HL-60 (cell line): ENCODE results near the gene MGAT5.

Source experiments
- DNase-seq, 2 experiments: peaks; one replicate each; pipeline ENCODE4 v3.0.0-alpha.2; 2010 to 2020; ENCODE audit warnings: low read depth in 1 of 2, low spot score in 1 of 2
- H3K27ac ChIP-seq: fragments of 250-450 bp; sonication (Bioruptor Pico); replicated peaks from 2 replicates; pipeline ENCODE4 v1.5.1; 2020; ENCODE audit warnings: mild to moderate bottlenecking, moderate library complexity
- H3K27me3 ChIP-seq: fragments of 250-450 bp; sonication (Bioruptor Pico); 2 replicates; pipeline ENCODE4 v1.5.1; 2021; ENCODE audit warnings: mild to moderate bottlenecking, moderate library complexity; ENCODE audit not compliant: insufficient read depth, poor library complexity, severe bottlenecking
- H3K4me3 ChIP-seq: replicated peaks from 2 replicates; pipeline ENCODE4 v1.5.1; 2011; ENCODE audit warnings: mild to moderate bottlenecking, control low read depth, low read length; ENCODE audit not compliant: insufficient read depth
- CTCF ChIP-seq: IDR thresholded peaks from one replicate; pipeline ENCODE4 v1.5.1; 2011; ENCODE audit warnings: low read length, control low read depth, inconsistent platforms; ENCODE audit not compliant: insufficient read depth
- GABPA ChIP-seq: IDR thresholded peaks from 2 replicates; pipeline ENCODE4 v1.6.1; 2012; ENCODE audit warnings: low read depth
- POLR2AphosphoS5 ChIP-seq: IDR thresholded peaks from 2 replicates; pipeline ENCODE4 v1.6.1; 2012; ENCODE audit warnings: low read depth
- REST ChIP-seq: IDR thresholded peaks from 2 replicates; pipeline ENCODE4 v1.6.1; 2012; ENCODE audit warnings: low read depth; ENCODE audit not compliant: insufficient replicate concordance
- SPI1 ChIP-seq: IDR thresholded peaks from 2 replicates; pipeline ENCODE4 v1.6.1; 2012; ENCODE audit warnings: low read depth, mild to moderate bottlenecking, borderline replicate concordance
- long read RNA-seq: library from polyadenylated mRNA; unstranded; transcript quantifications from one replicate; pipeline ENCODE4 v2.0.0, GENCODE V29; 2020

Gene MGAT5
- long read RNA-seq, partial matches to known transcripts: 1 of 25 reads
- long read RNA-seq, other reads (novel, unspliced or antisense): 24 of 25 reads

- peak in 1 of 2 experiments; percentile 55 for DNase-seq
- Histone ChIP-seq H3K27ac (no peak within 1 kb of the TSS), H3K4me3 (no peak within 1 kb of the TSS), H3K27me3 (no peaks in the 10 kb centered on the region)
- TF ChIP-seq REST: no peak
- no peak for TF ChIP-seq CTCF
- TF ChIP-seq SPI1: peak; percentile 67; the same call in 1 of the 2 replicates
- TF ChIP-seq GABPA: no peak
- peak; percentile 47; the same call in 1 of the 2 replicates for TF ChIP-seq POLR2AphosphoS5
Observed at GRCh38 chr2:134253804-134254203, at the start of gene MGAT5. Gene MGAT5 (plus strand): TSS chr2:134254072. CDS start chr2:134254404, 332 bp downstream.

GRCh38 chr2:134205087-134205486 lies 48.8 kb upstream of the MGAT5 start:
- no peak for DNase-seq
- H3K27me3 ChIP-seq: no peaks in the 10 kb centered on the region
- no peak overlapping the region for H3K27ac ChIP-seq
- H3K4me3 ChIP-seq: no peak overlapping the region
- no peak for TF ChIP-seq REST
- no peak for TF ChIP-seq GABPA
- no peak for TF ChIP-seq POLR2AphosphoS5
- TF ChIP-seq CTCF: no peak
- no peak for TF ChIP-seq SPI1

GRCh38 chr2:134206031-134206430 lies 47.8 kb upstream of the MGAT5 start:
- no peak for DNase-seq
- Histone ChIP-seq H3K27ac (no peak overlapping the region), H3K4me3 (no peak overlapping the region), H3K27me3 (no peaks in the 10 kb centered on the region)
- TF ChIP-seq REST (no peak), SPI1 (peak; percentile 72; the same call in 1 of the 2 replicates)

- H3K27me3 ChIP-seq: no peaks in the 10 kb centered on the region
- no peak overlapping the region for H3K27ac ChIP-seq
- no peak for TF ChIP-seq CTCF
- no peak for TF ChIP-seq GABPA
- TF ChIP-seq SPI1: no peak
- TF ChIP-seq REST: no peak
- no peak for TF ChIP-seq POLR2AphosphoS5
- DNase-seq: no peak
- no peak overlapping the region for H3K4me3 ChIP-seq
Observed at GRCh38 chr2:134206573-134206972, 47.3 kb upstream of the MGAT5 start.
